ENCODE results near the gene H1-8.
A peak's percentile ranks its signal among the peaks of the same experiment; 100 is the strongest.

H1-8 gene

GRCh38 chr3:129593595-129594339 lies 50.8 kb downstream of the H1-8 start:
- no peak for DNase-seq (ENCODE audit: low spot score)

- DNase-seq (ENCODE audit: low spot score), result no peak
These were observed 51.4 kb downstream of the H1-8 start for GRCh38 chr3:129594409-129594808.

GRCh38 chr3:129594907-129595390 lies 52.0 kb downstream of the H1-8 start:
- DNase-seq (ENCODE audit: low spot score), result no peak

GRCh38 chr3:129595544-129596193 lies 52.7 kb downstream of the H1-8 start:
- no peak for DNase-seq (ENCODE audit: low spot score)

- no peak for DNase-seq (ENCODE audit: low spot score)
These were observed 53.5 kb downstream of the H1-8 start for GRCh38 chr3:129596194-129597086.

- no peak for DNase-seq (ENCODE audit: low spot score)
These were observed 54.4 kb downstream of the H1-8 start for GRCh38 chr3:129597087-129597999.

GRCh38 chr3:129598000-129598381 lies 55.0 kb downstream of the H1-8 start:
- no peak for DNase-seq (ENCODE audit: low spot score)

- DNase-seq (ENCODE audit: low spot score), result no peak
These were observed 55.5 kb downstream of the H1-8 start for GRCh38 chr3:129598484-129598883.

- no peak for DNase-seq (ENCODE audit: low spot score)
These were observed 56.1 kb downstream of the H1-8 start for GRCh38 chr3:129599073-129599472.

GRCh38 chr3:129599607-129600006 lies 56.6 kb downstream of the H1-8 start:
- peak; percentile 48 for DNase-seq (ENCODE audit: low spot score)

GRCh38 chr3:129600348-129600747 lies 57.4 kb downstream of the H1-8 start:
- no peak for DNase-seq (ENCODE audit: low spot score)
